Hepatocyte (in vitro differentiated cells): ENCODE measurements around the gene TMEM100.

Experiments used
- CTCF ChIP-seq: fragments of 200-600 bp; sonication (generic); IDR thresholded peaks from 2 replicates; pipeline ENCODE4 v1.5.1; 2016; ENCODE audit warnings: antibody characterized with exemption, mild to moderate bottlenecking; ENCODE audit not compliant: poor library complexity
- EZH2 ChIP-seq: fragments of 200-600 bp; sonication (generic); IDR thresholded peaks from 2 replicates; pipeline ENCODE4 v1.6.1; 2016; ENCODE audit warnings: antibody characterized with exemption, mild to moderate bottlenecking, borderline replicate concordance

GRCh38 chr17:55727275-55727674 lies 4.6 kb upstream of the TMEM100 start:
- TF ChIP-seq CTCF (no peak), EZH2 (no peak)
